Left lobe of liver (tissue), 2 donors: Measurements from ENCODE around the gene STK38L. TPM values are rescaled to one million over a fixed set of nuclear protein-coding genes. Genes with fewer than 3 reads are reported as not detected.

Experiments used
- ATAC-seq: fragments of 200-7000 bp; cut with Tn5 transposase; one replicate; pipeline ENCODE4 v1.9.1; 2020; ENCODE audit warnings: mild to moderate bottlenecking, moderate library complexity
- DNase-seq: peaks from one replicate; pipeline ENCODE4 v3.0.0-alpha.2; 2020; ENCODE audit warnings: low spot score
- total RNA-seq: library from RNA; stranded (reverse); gene quantifications from one replicate; pipeline ENCODE4 v1.2.1, GENCODE V29; 2021
- donor health status: DM: no; HTN: no; CAD: no; lungs with moderate emphysema.
- donor health status: DM: no; HTN: yes; CAD: no.

Gene STK38L
- total RNA-seq, 1 donor from 2014 or later = 7.7 TPM

DNA sequence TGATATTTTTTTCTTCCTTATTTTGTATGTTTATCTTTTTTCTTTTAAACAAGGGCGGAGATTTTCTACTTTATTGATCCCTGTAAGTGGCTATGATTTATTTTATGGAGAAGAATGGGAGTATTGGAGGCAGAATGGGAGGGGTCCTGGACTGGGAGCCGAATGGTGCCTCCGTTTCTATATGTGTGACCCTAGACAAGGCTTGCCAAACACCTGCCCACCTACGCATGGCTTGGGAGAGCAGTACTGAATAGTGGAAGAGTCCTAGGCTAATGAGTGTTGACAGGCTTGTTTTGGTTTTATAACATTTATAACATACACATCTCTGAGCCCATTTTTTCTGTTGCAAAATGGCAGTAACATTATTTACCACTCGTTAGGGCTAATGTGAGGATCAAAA is 29.0 kb downstream of the STK38L start:
- ATAC-seq (peak; percentile 22), DNase-seq (no peak)

DNA sequence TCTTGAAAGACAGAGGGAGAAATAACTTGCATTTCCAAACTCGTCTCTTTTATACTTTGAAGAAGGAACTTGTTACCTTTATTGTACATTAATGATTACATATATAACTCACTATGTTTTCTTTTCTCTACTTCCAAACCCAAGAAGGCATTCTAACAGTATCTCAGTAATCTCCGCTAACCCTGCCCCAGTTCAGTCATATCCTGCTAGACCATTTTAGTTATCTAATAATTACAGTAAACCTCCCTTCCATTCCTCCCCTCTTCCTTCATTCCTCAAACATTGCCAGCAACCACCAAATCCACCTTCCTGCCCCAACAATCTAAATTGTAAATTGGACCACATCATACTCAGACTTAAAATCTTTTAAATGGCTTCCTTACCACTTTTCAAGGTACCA is 30.6 kb downstream of the STK38L start:
- DNase-seq (no peak), ATAC-seq (no peak)

DNA sequence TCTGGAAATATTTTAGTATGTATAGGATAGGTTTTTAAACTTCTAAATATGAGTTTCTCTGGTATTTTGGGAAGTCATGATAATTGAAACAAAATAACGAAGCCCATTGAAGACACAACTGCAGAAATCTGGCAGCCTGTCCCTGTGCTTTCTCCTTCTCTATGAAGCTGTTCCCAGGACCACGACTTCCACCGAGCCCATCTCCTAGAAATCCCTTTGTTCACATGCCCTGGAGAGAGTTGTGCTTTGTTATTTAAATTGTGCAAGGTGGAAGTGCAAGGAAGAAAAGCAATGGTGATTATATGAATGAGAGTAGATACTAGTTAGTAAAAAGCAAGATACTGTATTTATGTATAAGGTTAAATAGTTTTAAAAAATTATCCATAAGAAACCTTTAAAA is 32.2 kb downstream of the STK38L start:
- DNase-seq = no peak
- ATAC-seq = no peak

DNA sequence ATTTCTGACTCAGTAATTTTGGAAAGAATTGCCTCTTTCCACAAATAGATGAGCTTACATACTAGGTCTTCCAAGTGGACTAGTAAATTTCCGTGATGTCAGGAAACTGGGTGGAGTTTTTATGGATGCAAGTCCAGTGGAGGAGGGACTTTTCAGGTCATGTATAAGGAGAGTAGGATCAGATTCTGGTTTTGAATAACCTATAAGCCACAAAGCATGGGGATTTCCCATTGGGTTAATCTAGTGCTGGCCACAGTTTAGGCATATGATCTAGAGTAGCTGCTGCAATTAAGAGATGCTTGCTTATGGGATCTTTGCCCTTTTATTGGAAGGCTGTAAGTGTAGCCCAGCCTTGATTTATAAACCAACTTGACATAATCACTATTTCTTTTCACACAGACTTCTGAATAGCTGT is 33.8 kb downstream of the STK38L start:
- DNase-seq = no peak
- peak; percentile 87 for ATAC-seq

DNA sequence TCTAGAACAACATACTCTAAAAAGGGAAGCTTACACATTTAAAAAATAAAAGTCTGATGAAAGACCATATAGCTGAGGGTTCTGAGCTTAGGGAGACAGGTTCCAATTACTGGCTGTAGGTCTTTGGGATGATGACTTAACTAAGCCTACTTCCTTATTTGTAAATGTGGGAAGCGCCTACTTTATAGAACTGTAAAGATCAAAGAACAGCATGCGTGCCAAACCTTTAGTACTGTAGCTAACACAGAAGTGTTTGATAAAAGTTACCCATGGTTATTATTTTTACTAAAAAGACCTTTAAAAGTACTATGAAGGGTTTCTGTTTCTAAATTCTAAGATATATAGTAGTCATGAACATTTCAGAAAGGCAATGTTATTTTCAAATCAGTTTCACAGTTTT is 35.7 kb downstream of the STK38L start:
- ATAC-seq = no peak

DNA sequence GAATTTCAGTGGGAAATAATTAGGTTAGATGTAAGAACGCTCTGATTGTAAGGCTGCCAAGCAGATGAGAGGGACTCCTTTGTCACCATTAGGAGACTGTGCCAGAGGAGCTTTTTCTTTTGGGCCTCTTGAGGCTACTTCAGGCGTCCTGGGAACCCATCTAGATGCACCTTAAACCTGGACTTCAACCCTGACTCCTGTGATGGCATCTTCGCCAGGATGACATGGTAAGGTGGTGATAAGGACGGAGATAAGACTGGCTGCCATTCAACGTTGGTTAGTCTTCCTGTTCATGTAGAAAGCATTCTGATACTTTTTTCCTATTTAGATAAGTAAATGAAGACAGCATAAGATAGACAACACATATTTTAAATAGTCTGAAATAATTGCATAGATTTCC is 36.3 kb downstream of the STK38L start:
- ATAC-seq (no peak), DNase-seq (no peak)

More for the DNA sequence above, 35.7 kb downstream of the STK38L start:
- DNase-seq = no peak

DNA sequence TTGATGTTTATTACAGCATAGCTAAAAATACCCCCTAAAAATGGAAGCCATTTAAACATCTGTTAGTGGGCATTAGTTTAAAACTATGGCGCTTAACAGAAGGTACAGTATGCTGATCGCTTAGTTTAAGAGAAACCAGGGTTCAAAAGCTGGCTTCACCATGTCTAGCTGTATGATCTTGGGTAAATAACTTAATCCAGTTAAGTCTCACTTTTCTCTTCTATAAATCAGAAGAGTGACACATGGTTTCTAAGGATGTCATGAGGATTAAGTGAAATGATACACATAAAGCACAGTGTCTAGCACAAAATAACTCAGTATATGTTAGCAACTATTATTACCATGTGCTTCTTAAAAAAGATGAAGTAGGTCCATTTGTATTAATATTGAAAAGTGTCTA is 38.7 kb downstream of the STK38L start:
- ATAC-seq (no peak), DNase-seq (no peak)

DNA sequence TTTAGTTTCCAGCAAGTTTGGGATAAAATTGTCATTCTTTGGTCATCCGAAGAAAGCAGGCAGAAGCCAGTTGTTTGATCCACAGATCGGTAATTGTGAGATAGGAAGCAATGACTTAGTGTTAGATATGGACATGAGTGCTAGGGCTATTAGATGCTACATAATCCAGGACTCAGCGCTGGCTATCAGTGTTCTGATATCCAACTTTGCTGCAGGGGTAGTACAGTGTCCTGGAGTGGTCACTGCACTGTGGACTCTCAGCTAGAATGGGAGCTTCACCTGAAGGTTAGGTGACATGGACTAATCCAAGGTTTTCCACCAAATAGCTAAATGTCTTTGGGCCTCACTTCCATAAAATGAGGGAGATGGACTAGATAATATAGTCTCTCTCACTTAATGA is 39.9 kb downstream of the STK38L start:
- DNase-seq (no peak), ATAC-seq (no peak)

DNA sequence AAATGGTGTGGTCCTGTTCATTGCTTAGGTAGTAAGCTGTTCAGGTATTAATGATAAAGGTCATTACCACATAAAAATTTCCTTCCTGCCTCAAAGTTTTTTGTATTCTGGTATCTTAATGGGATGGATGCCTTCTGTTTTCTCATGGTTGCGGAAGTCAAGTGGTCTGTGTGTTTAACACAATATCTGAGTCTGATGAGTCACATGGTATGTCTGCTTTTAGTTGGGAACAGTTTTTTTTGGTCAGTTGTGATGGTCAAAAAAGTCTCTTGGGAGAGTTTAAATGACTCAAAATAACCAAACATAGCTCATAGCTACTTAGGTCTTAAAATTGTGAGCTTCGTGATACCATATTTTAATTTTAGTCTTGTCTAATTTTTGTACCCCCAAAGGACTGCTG is 40.7 kb downstream of the STK38L start:
- ATAC-seq = no peak
- no peak for DNase-seq

DNA sequence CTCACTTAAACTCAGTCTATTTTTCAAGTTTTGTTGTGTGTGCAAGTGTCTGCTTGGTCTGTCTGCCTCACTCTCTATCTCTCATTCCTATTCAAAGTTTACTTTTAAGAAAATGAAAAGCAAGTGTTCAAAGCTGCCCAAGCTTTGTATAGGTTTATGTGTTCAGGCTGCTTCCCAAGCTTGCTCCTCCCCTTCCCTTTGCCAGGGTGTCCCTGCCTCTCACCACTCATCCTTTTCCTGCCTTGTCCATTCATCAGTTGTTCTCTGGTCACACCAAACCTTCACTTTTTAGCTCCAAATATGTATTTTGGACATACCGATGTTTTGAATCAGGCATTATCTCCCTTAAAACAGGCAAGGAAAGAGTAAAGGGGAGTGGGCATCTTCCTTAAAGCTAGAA is 41.3 kb downstream of the STK38L start:
- ATAC-seq (no peak), DNase-seq (no peak)

DNA sequence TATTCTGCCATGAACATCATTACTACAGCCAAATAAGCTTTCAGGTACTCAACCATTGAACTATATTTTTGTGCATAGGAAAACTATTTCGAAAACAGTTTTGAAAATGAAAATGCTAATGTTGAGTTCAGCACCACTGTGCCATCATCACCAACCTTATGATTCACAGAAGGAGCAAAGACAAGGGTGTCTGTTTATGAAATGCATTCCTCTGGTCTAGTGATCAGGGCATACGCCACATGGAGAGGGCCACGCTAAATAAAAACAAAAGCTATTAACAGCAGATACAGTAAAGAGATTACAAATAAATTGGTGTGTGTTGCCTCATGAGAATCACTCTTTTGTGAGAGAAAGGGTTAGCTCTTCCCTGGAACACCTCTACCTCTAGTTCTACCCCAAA is 45.3 kb downstream of the STK38L start:
- DNase-seq (no peak), ATAC-seq (no peak)

DNA sequence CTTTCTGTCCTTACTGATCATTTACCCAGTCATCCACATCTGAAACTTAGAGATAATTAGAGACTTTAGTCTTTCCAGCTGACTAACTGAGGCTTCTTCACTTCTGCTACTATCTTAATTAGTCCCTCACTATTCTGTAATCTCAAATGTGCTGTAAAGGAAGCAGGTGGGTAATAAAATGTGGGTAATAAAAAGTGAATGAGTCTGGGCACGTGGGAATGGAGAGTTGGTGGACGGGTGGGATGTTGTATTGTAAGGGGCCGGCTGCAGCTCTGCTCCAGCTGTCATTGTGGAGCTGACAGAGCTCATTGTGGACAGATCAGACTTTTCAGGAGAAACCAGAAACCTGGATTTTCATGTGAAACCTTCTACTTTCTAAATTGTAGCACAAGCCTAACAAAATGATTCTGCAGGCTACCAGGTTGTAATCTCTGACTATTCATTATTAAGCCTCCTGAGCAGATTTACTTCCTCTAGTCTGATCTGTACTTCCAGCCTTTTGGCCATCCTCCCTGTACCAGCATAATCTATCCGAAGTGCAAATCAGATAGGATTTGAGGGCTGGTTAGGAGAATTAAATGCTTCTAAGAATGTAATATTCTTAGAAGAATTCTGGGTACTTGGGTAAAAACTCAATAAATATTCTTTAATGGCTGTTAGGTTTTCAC is 46.5 kb downstream of the STK38L start:
- no peak for DNase-seq
- ATAC-seq = no peak

DNA sequence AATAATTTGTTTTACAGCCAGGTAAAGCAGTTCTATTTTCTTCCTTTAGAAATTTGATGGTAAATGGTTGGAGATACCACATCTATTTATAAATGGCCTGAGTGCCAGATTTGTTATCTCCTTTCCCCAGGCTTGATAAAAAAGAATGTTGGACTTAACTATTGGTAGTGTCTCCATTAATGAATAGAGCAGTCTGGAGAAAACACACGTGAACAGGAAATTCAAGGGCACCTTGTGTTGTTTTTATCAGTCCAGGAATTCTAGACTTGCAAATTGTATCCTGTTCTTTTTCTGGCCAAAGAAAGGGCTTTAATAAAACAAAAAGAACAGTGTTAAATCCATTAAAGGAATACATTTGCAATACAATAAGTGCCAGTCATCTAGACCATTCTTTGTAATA is 47.8 kb downstream of the STK38L start:
- DNase-seq = no peak
- ATAC-seq = no peak

DNA sequence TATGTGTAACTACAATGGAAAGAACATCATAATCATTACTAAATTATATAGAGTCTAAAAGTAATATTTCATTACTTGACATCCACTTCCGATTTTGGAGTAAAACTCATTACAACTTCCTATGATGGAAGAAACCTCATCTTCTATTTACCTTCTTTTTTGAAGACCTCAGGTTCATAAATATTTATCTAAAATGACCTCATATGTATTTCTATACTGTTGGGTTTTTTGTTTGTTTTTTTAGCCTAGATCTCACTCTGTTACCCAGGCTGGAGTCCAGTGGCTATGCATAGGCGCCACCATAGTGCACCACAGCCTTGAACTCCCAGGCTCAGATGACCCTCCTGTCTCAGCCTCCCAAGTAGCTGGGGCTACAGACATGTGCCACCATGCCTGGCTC is 48.6 kb downstream of the STK38L start:
- ATAC-seq (no peak), DNase-seq (no peak)

DNA sequence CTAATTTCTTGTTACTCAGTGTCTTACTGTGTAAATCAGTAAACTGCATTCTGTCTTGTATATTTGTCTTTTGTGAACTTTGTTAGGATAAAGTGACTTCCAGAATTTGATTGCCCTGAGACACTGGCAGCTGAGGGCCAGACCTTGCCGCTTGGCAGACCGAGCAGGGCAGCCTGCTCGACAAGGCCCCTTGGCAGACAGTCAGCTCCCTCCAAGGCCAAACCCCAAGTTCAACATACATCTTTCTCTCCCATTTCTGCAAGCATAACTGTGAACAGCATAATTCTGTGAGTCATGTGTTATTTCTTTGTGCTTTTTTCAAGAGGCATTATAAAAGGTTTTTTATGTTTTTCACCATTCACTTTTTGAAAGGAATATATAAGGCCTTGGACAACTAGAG is 49.4 kb downstream of the STK38L start:
- ATAC-seq = peak; percentile 91
- DNase-seq = peak; percentile 67

DNA sequence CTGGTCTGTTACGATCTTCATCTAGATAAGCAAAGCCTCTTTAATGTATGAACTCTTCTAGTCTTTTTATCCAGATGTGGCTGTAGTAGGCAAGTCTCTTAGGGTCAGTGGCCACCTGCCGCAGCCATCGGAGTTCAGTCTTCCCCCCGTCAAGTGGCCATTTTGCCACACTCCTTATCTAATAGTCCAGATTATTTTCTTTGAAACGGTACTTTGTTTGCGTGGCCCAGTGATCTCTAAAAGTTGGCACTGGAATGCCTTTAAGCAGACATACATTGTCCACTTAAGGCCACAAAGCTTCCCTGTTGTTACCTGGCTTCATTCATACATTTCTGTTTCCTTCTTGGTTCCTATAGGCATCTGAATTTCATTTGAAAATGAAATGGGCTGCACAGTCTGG is 52.6 kb downstream of the STK38L start:
- DNase-seq (no peak), ATAC-seq (no peak)

DNA sequence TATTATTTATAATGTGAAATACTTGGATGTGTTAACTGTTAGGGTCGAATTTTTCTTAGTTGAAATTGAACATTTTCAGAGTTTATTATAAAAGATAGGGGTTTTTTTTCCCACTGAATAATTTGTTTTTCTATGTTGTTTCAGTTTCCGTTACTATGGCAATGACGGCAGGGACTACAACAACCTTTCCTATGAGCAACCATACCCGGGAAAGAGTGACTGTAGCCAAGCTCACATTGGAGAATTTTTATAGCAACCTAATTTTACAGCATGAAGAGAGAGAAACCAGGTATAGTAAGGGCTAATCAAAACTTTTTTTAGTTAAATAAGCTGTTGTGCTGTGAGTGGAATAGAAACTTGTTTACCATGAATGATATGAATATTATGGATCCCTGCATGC is 53.5 kb downstream of the STK38L start:
- no peak for ATAC-seq

DNA sequence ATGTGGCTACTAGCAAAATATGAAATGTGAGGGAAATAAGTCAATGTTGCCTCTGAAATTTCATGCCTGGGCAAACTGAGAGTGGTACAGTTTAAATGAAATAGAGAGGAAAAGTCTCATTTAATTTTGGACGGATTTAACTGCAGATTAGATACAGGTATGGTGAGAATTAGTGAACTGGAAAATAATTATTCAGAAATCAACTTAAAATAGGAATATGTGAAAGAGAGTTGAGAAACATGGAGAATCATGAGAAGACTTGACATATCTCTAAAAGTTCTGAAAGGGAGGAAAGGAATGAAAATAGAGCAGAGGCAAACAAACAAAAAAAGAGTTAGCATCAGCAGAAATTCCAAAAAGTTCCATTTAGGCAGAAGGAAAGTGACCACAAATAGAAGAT is 55.0 kb downstream of the STK38L start:
- ATAC-seq = no peak
- no peak for DNase-seq

More for the DNA sequence above, 53.5 kb downstream of the STK38L start:
- DNase-seq = no peak

DNA sequence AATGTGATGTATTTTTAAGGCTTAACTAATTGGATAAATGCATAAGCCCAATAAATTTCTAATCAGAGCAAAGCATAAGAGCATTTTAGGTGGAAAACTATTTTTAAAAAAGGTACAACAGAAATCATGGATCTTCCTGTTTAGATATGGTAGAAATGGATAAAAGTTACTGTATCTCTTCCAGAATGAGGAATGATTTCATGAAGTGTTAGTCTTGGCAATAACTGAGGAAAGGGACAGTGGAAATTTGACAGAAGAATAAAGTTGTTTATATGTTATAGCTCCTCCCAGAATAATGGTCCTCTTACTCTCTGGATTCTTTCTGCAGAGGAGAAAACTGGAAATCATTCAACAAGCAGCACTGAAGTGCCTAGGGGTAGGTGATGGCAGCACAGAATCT is 56.1 kb downstream of the STK38L start:
- no peak for DNase-seq
- ATAC-seq = no peak

DNA sequence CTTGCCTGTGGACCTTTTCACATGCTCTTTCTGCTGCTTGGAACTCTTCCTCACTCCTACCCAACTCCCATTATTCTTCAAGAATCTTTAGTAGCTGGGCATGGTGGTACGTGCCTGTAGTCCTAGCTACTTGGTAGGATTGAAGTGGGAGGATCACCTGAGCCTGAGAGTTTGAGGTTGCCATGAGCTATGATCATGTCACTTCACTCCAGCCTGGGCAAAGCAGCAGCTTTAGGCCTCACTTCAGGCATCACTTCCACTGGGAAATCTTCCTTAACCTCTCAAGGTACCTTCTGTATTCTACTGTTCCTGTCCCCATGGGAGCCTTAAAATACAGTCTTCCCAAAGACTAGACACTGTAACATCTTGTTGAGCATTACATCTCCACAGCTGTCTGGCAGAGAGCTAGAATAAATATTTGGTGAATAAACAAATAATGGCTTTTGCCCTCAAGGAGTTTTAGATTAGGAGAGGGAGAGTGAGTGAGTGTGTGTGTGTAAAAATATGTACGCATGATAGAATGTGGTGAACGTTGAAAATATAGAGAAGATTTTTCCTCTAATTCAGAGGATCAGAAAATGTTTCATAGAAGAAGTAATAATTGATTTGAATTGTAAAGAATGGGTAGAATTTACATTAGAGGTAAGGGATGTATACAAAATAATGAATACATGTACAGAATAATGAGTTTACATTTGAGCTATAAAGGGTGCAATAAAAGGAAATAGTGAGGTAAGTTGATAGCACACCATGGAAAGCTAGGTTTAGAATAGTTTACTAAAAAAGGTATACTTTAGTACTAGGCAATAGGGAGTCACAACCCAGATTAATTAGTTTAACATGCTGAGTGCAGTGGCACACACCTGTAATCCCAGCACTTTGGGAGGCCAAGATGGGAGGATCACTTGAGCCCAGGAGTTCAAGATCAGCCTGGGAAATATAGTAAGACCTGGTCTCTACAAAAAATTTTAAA is 59.3 kb downstream of the STK38L start:
- no peak for DNase-seq
- peak; percentile 98 for ATAC-seq

DNA sequence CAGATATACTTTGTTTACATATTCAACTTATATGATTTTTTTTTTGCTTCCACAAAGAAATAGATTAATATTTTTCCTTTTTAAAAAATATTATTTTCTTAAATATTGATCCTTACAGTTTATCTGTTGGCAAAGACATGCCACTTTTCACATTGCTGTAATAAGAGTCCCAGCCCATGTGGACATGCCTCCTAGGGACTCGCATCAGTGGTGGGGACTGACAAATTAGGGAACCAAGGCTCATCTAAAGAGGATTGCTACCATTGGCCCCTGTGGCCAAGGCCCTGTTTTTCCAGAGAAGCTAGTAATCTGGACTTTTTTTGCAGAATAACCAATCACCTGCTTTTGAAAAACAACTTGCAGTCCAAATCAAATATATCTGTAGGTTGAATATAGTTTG is 60.8 kb downstream of the STK38L start:
- no peak for DNase-seq
- ATAC-seq = no peak
